Frontal cortex (tissue), 4 donors: Measurements from ENCODE around the gene USP4. TPM values are rescaled to one million over a fixed set of nuclear protein-coding genes. Genes with fewer than 3 reads are reported as not detected.
"Not testable (repeated sequence)": the region's sequence is repeated elsewhere in the genome, so short reads cannot be mapped to it uniquely, and the experiment has no call there.

Source experiments
- DNase-seq, 2 donors: peaks; one replicate each; pipeline ENCODE4 v3.0.0; 2012; ENCODE audit warnings: low spot score in 2 of 2
- FAIRE-seq: peaks from 2 replicates; lab custom pipeline; 2012; peaks lifted over from hg19 to GRCh38; lab: Jason Lieb, UNC
- total RNA-seq: library from RNA; depleted of rRNA; stranded (reverse); fragments of >200 nt; gene quantifications from one replicate; pipeline ENCODE4 v1.2.3, GENCODE V29; 2014
- donor health status: control.
- donor health status: control.
- donor health status: control.

Gene USP4
- total RNA-seq, 1 donor from 2014 or later: 22.0 TPM

- no peak for FAIRE-seq
- DNase-seq: no peak
Observed at GRCh38 chr3:49352890-49353421, 13.1 kb upstream of the USP4 start.

- DNase-seq: no peak
- no peak for FAIRE-seq
Observed at GRCh38 chr3:49352281-49352680, 12.4 kb upstream of the USP4 start.

GRCh38 chr3:49351521-49352011 lies 11.7 kb upstream of the USP4 start:
- DNase-seq: no peak
- no peak for FAIRE-seq

GRCh38 chr3:49349348-49350114 lies 9.7 kb upstream of the USP4 start:
- FAIRE-seq (no peak), DNase-seq (no peak)

- not testable (repeated sequence) for FAIRE-seq, DNase-seq
Observed at GRCh38 chr3:49348361-49348760, 8.5 kb upstream of the USP4 start.

GRCh38 chr3:49346797-49347251 lies 7.0 kb upstream of the USP4 start:
- FAIRE-seq (no peak), DNase-seq (no peak)

GRCh38 chr3:49343163-49343562 lies 3.3 kb upstream of the USP4 start:
- FAIRE-seq (no peak), DNase-seq (no peak)

- no peak for DNase-seq
- no peak for FAIRE-seq
Observed at GRCh38 chr3:49341996-49342395, 2.1 kb upstream of the USP4 start.

GRCh38 chr3:49339581-49339940 lies 292 bp downstream of the USP4 start:
- FAIRE-seq: no peak
- DNase-seq: no peak

GRCh38 chr3:49333916-49334633 lies 5.8 kb downstream of the USP4 start:
- FAIRE-seq (no peak), DNase-seq (no peak)

- FAIRE-seq: no peak
- DNase-seq: no peak
Observed at GRCh38 chr3:49333091-49333490, 6.8 kb downstream of the USP4 start.

- no peak for FAIRE-seq
- no peak for DNase-seq
Observed at GRCh38 chr3:49329186-49329585, 10.7 kb downstream of the USP4 start.

- not testable (repeated sequence) for DNase-seq, FAIRE-seq
Observed at GRCh38 chr3:49328350-49328749, 11.5 kb downstream of the USP4 start.

- no peak for FAIRE-seq
- DNase-seq: no peak
Observed at GRCh38 chr3:49327485-49327884, 12.4 kb downstream of the USP4 start.

GRCh38 chr3:49324768-49325167 lies 15.1 kb downstream of the USP4 start:
- no peak for DNase-seq
- FAIRE-seq: no peak

GRCh38 chr3:49316696-49317457 lies 23.0 kb downstream of the USP4 start:
- DNase-seq: no peak
- no peak for FAIRE-seq

- DNase-seq (no peak), FAIRE-seq (no peak)
Observed at GRCh38 chr3:49313896-49314688, 25.8 kb downstream of the USP4 start.

- FAIRE-seq: no peak
Observed at GRCh38 chr3:49311283-49311682, 28.6 kb downstream of the USP4 start.

GRCh38 chr3:49310677-49311076 lies 29.2 kb downstream of the USP4 start:
- FAIRE-seq (no peak), DNase-seq (no peak)

More at GRCh38 chr3:49311283-49311682, 28.6 kb downstream of the USP4 start:
- DNase-seq: no peak
